K562 (cell line): ENCODE results near the gene RNF213. TPM values are rescaled to one million over a fixed set of nuclear protein-coding genes. Genes with fewer than 3 reads are reported as not detected.

Experiments used
- ATAC-seq: fragments of 200-7000 bp; cut with Tn5 transposase; 3 replicates; pipeline ENCODE4 v1.9.1; 2020; ENCODE audit warnings: moderate library complexity
- BruUV-seq: library from RNA; stranded (reverse); fragments of 400-500 nt; replicated peaks from 2 replicates; lab custom pipeline; 2021; lab: Mats Ljungman, UMichigan
- CTCF ChIA-PET: fragments of 300-600 bp; formaldehyde crosslinking; extraction: SDS; loops from one replicate; lab custom pipeline; 2021; ENCODE audit warnings: low intra/inter-chr PET ratio; lab: Yijun Ruan, JAX
- POLR2A ChIA-PET: fragments of 300-600, 350-650 bp; sonication (Branson Sonifier 250); formaldehyde crosslinking; extraction: SDS; loops from one replicate; lab custom pipeline; 2021; ENCODE audit warnings: antibody characterized with exemption, inconsistent platforms; lab: Yijun Ruan, JAX
- DNase-seq, 4 experiments: peaks; one replicate each; pipeline versions ENCODE4 v3.0.0 to v3.0.0-alpha.2; 2011 to 2018; ENCODE audit warnings: low spot score in 3 of 4, mixed read lengths in 3 of 4; ENCODE audit errors: extremely low read depth in 1 of 4
- FAIRE-seq: peaks from 2 replicates; lab custom pipeline; 2011; peaks lifted over from hg19 to GRCh38; lab: Jason Lieb, UNC
- H2AFZ ChIP-seq: 2 replicates; pipeline ENCODE4 v1.6.0; 2011; ENCODE audit warnings: low read depth, low read length, control low read depth, inconsistent platforms
- H3K27ac ChIP-seq: fragments of 200-600 bp; 3 replicates; pipeline ENCODE4 v1.8.0; 2011; ENCODE audit warnings: low read depth, mild to moderate bottlenecking, control low read depth, inconsistent platforms, low read length, moderate library complexity, mixed read lengths; ENCODE audit errors: extremely low read depth
- H3K27me3 ChIP-seq, 2 experiments: fragments of 300-600 bp in 1 of 2; 2 replicates in 1 of 2; 3 replicates in 1 of 2; pipeline versions ENCODE4 v1.6.0 to v1.8.0; 2011; ENCODE audit warnings: inconsistent platforms in 2 of 2, low read length in 2 of 2, mild to moderate bottlenecking in 1 of 2, mixed read lengths in 1 of 2, moderate library complexity in 1 of 2; ENCODE audit not compliant: control insufficient read depth in 2 of 2, insufficient read depth in 2 of 2
- H3K36me3 ChIP-seq: fragments of 300-600 bp; 3 replicates; pipeline ENCODE4 v1.8.0; 2011; ENCODE audit warnings: mild to moderate bottlenecking, low read length, inconsistent platforms; ENCODE audit not compliant: control insufficient read depth, insufficient read depth
- H3K4me1 ChIP-seq, 2 experiments: fragments of 200-600 bp in 1 of 2; replicated peaks in 1 of 2; 2 replicates in 1 of 2; 3 replicates in 1 of 2; pipeline versions ENCODE4 v1.5.1 to v1.8.0; 2011; ENCODE audit warnings: inconsistent platforms in 2 of 2, low read length in 2 of 2, mild to moderate bottlenecking in 1 of 2, mixed read lengths in 1 of 2, moderate library complexity in 1 of 2; ENCODE audit not compliant: control insufficient read depth in 2 of 2, insufficient read depth in 2 of 2
- H3K4me2 ChIP-seq: 2 replicates; pipeline ENCODE4 v1.6.1; 2011; ENCODE audit warnings: low read length, control low read depth, inconsistent platforms, mixed read lengths; ENCODE audit not compliant: insufficient read depth
- H3K4me3 ChIP-seq: fragments of 200-600 bp; sonication (generic), shearing (Covaris generic); 2 replicates; pipeline ENCODE4 v1.5.1; 2016; ENCODE audit warnings: control low read depth, inconsistent platforms
- H3K79me2 ChIP-seq: fragments of 200-600 bp; 3 replicates; pipeline ENCODE4 v1.8.0; 2011; ENCODE audit warnings: low read length, inconsistent platforms; ENCODE audit not compliant: control insufficient read depth, insufficient read depth
- H3K9ac ChIP-seq, 2 experiments: 2 replicates each; pipeline versions ENCODE4 v1.6.0 to v1.6.1; 2011; ENCODE audit warnings: low read depth in 2 of 2, low read length in 2 of 2, control low read depth in 1 of 2, inconsistent platforms in 1 of 2, mild to moderate bottlenecking in 1 of 2, mixed read lengths in 1 of 2; ENCODE audit not compliant: insufficient read depth in 1 of 2
- H3K9me1 ChIP-seq: one replicate; pipeline ENCODE4 v1.6.0; 2011; ENCODE audit warnings: inconsistent platforms, mild to moderate bottlenecking, low read length, moderate library complexity; ENCODE audit not compliant: control insufficient read depth, insufficient read depth
- H3K9me3 ChIP-seq: replicated peaks from 2 replicates; pipeline ENCODE4 v1.5.1; 2011; ENCODE audit warnings: low read depth, low read length, inconsistent platforms; ENCODE audit not compliant: control insufficient read depth, insufficient read depth
- H4K20me1 ChIP-seq: replicated peaks from 2 replicates; pipeline ENCODE4 v1.6.1; 2011; ENCODE audit warnings: low read length, inconsistent platforms, mixed read lengths; ENCODE audit not compliant: control insufficient read depth, insufficient read depth
- CBFA2T2 ChIP-seq: fragments of 450-650 bp; conservative IDR thresholded peaks from 2 replicates; pipeline ENCODE4 v1.6.1; 2017; ENCODE audit warnings: mild to moderate bottlenecking
- CBX3 ChIP-seq, 2 experiments: IDR thresholded peaks; 1 replicate in 1 of 2; 2 replicates in 1 of 2; pipeline ENCODE4 v1.6.1; 2012; ENCODE audit warnings: inconsistent platforms in 2 of 2, low read length in 2 of 2, borderline replicate concordance in 1 of 2, control low read depth in 1 of 2
- EHMT2 ChIP-seq: fragments of 450-650 bp; IDR thresholded peaks from 2 replicates; pipeline ENCODE4 v1.6.1; 2018; ENCODE audit warnings: antibody characterized with exemption
- ELF4 ChIP-seq: fragments of 450-650 bp; formaldehyde crosslinking; IDR thresholded peaks from 2 replicates; pipeline ENCODE4 v1.4.0; 2022; ENCODE audit warnings: missing genetic modification characterization
- KDM1A ChIP-seq, 2 experiments: fragments of 450-650 bp; IDR thresholded peaks; 2 replicates each; pipeline ENCODE4 v1.6.1; 2016; ENCODE audit warnings: mild to moderate bottlenecking in 2 of 2
- KLF10 ChIP-seq: fragments of 250-450 bp; sonication (Bioruptor Pico); IDR thresholded peaks from 2 replicates; pipeline ENCODE4 v1.6.1; 2021; ENCODE audit warnings: matching md5 sums
- LARP7 ChIP-seq: fragments of 450-650 bp; IDR thresholded peaks from 2 replicates; pipeline ENCODE4 v1.6.1; 2016
- MAX ChIP-seq: sonication (generic); formaldehyde crosslinking; IDR thresholded peaks from 2 replicates; pipeline ENCODE4 v1.9.0; 2022; ENCODE audit warnings: mild to moderate bottlenecking, missing genetic modification reagents
- MYNN ChIP-seq, 2 experiments: sonication (generic); formaldehyde crosslinking in 1 of 2; IDR thresholded peaks; 2 replicates each; pipeline versions ENCODE4 v1.5.0 to v1.6.1; 2016 to 2020; ENCODE audit warnings: antibody characterized with exemption in 1 of 2, missing genetic modification reagents in 1 of 2
- NFRKB ChIP-seq: fragments of 450-650 bp; IDR thresholded peaks from 2 replicates; pipeline ENCODE4 v1.6.1; 2016; ENCODE audit warnings: low read depth
- PHF20 ChIP-seq: fragments of 450-650 bp; IDR thresholded peaks from 2 replicates; pipeline ENCODE4 v1.6.1; 2018; ENCODE audit not compliant: partially characterized antibody
- POLR2G ChIP-seq: fragments of 200-400 bp; formaldehyde crosslinking; IDR thresholded peaks from 2 replicates; pipeline ENCODE4 v1.6.1; 2017; ENCODE audit warnings: low read depth, mild to moderate bottlenecking, antibody characterized with exemption, low read length, moderate library complexity
- RBM22 ChIP-seq: fragments of 200-400 bp; formaldehyde crosslinking; IDR thresholded peaks from 2 replicates; pipeline ENCODE4 v1.6.1; 2018; ENCODE audit warnings: low read length, low read depth; ENCODE audit not compliant: poor library complexity, severe bottlenecking
- RFX1 ChIP-seq: fragments of 450-650 bp; IDR thresholded peaks from 2 replicates; pipeline ENCODE4 v1.6.1; 2016; ENCODE audit warnings: mild to moderate bottlenecking, moderate library complexity
- ZNF197 ChIP-seq: fragments of 200-800 bp; sonication (Bioruptor generic); IDR thresholded peaks from 2 replicates; pipeline ENCODE4 v1.6.1; 2016; ENCODE audit warnings: low read depth, missing genetic modification characterization, missing compliant biosample characterization
- ZNF696 ChIP-seq: fragments of 250-450 bp; sonication (Bioruptor Pico); conservative IDR thresholded peaks from 2 replicates; pipeline ENCODE4 v1.4.0; 2020; ENCODE audit warnings: mild to moderate bottlenecking, moderate library complexity
- WGBS: fragments of 100-300 bp; shearing (Covaris generic); methylation state at CpG from one replicate; pipeline ENCODE4 v1.1.6; 2016; ENCODE audit warnings: low coverage, mixed read lengths; ENCODE audit not compliant: insufficient coverage; ENCODE audit errors: missing lambda C conversion rate; 5-methylcytosine and 5-hydroxymethylcytosine counted together
- in situ Hi-C: fragments of 300-500 bp; cut with MboI; formaldehyde crosslinking; loops from 4 replicates; pipeline ENCODE4 v1.15.0; 2018; ENCODE audit warnings: inconsistent platforms, mixed read lengths
- intact Hi-C: fragments of 100-400 bp; cut with micrococcal nuclease; formaldehyde crosslinking; loops from 2 replicates; pipeline ENCODE4 v1.14.2; 2022
- polyA plus RNA-seq, 8 experiments: library from polyadenylated mRNA; depleted of rRNA in 4 of 8; stranded (reverse) in 5 of 8; unstranded in 3 of 8; fragments of >200 nt; fragmentation: Nextera tagmentation in 2 of 8; fragmentation: Illumina TruSeq in 1 of 8; extraction: Ambion mirVana in 2 of 8; extraction: Trizol in 1 of 8; gene quantifications; 2 replicates each; pipeline versions ENCODE4 v1.2.1 to v1.2.3, GENCODE V29; 2011 to 2014; ENCODE audit warnings: inconsistent platforms in 1 of 8, missing spikeins in 1 of 8
- total RNA-seq, 7 experiments: library from RNA; depleted of rRNA in 6 of 7; stranded (reverse); fragments of >200 nt in 6 of 7; fragmentation: Illumina TruSeq in 2 of 7; extraction: Trizol in 2 of 7; gene quantifications; 2 replicates each; pipeline versions ENCODE4 v1.2.1 to v1.2.3, GENCODE V29; 2011 to 2021; ENCODE audit warnings: low replicate concordance in 1 of 7
- TF ChIP-seq, protein P1 (sequence below): fragments of 450-650 bp; formaldehyde crosslinking; IDR thresholded peaks from 2 replicates; pipeline ENCODE4 v1.4.0; 2022; ENCODE audit warnings: missing genetic modification characterization

The RNF213 gene
- total and polyA plus RNA-seq, 9 of the 15 experiments (the other 6 are each of a cell fraction or from before 2014, with no cell fraction given), result 5.3 to 33.6 (median 17.9) TPM

- TF ChIP-seq, protein P1, sequence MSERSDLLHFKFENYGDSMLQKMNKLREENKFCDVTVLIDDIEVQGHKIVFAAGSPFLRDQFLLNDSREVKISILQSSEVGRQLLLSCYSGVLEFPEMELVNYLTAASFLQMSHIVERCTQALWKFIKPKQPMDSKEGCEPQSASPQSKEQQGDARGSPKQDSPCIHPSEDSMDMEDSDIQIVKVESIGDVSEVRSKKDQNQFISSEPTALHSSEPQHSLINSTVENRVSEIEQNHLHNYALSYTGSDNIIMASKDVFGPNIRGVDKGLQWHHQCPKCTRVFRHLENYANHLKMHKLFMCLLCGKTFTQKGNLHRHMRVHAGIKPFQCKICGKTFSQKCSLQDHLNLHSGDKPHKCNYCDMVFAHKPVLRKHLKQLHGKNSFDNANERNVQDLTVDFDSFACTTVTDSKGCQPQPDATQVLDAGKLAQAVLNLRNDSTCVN, result no peak
- TF ChIP-seq LARP7 (no peak), ZNF696 (no peak), EHMT2 (no peak), RFX1 (no peak), POLR2G (no peak), KLF10 (CRISPR knock-in tag) (no peak), CBFA2T2 (no peak), ZNF197 (no peak)
Measured at GRCh38 chr17:80289616-80290015, 29.0 kb downstream of the RNF213 start (continued).

GRCh38 chr17:80290156-80290555, 29.5 kb downstream of the RNF213 start:
- no peak for ATAC-seq
- H3K4me1 ChIP-seq, result peaks cover 0 to 6% of the 10 kb centered on the region in 2 experiments; a peak in 1 of 5 replicates
- TF ChIP-seq ELF4 (no peak), MYNN (IDR thresholded peaks at IDR 0.05) (peak; percentile 61; the same call in 1 of the 2 replicates), MYNN (CRISPR knock-in tag; IDR thresholded peaks at IDR 0.05) (no peak), KDM1A (IDR thresholded peaks at IDR 0.05) (peak in 1 of 2 experiments; percentile 78; a peak in 1 of 4 replicates), RBM22 (peak; percentile 42), CBX3 (IDR thresholded peaks at IDR 0.05; ENCODE audit: borderline replicate concordance in 1 of 2, low read length in 2 of 2) (no peak), PHF20 (peak; percentile 34), MAX (CRISPR knock-in tag) (peak; percentile 25; the same call in 1 of the 2 replicates), POLR2G (peak; percentile 46; the same call in 1 of the 2 replicates), NFRKB (no peak)
- TF ChIP-seq, all 486 proteins: peak for 6
- Histone ChIP-seq H4K20me1 (peaks cover 2% of the 10 kb centered on the region; the same call in 1 of the 2 replicates), H3K27me3 (no peaks in the 10 kb centered on the region), H3K27ac (no peak overlapping the region), H3K79me2 (no peaks in the 10 kb centered on the region), H3K4me2 (no peak overlapping the region), H3K9me3 (no peaks in the 10 kb centered on the region), H3K36me3 (peaks cover 50% of the 10 kb centered on the region; the same call in 2 of the 3 replicates), H3K4me3 (no peak overlapping the region), H3K9ac (no peak overlapping the region), H3K9me1 (peaks cover 3% of the 10 kb centered on the region), H2AFZ (no peak overlapping the region)
- ChIA-PET POLR2A (no interaction called here), CTCF (no interaction called here)
- in situ Hi-C loops (no loop called here), intact Hi-C loops (no loop called here)
- DNase-seq, result no peak
- no peak for FAIRE-seq
- 86% methylated on average over 21 of the region's 25 CpGs for WGBS
- no TSS peak for BruUV-seq
